HEK293 (cell line): ENCODE results near the gene SLC9A9.

ENCODE experiments used
- CTCF ChIP-seq: fragments of 450-650 bp; formaldehyde crosslinking; IDR thresholded peaks from 2 replicates; pipeline ENCODE4 v1.5.1; 2016; ENCODE audit warnings: missing biosample characterization, missing genetic modification characterization
- PRDM2 ChIP-seq: fragments of 450-650 bp; formaldehyde crosslinking; IDR thresholded peaks from 2 replicates; pipeline ENCODE4 v1.5.1; 2016; ENCODE audit warnings: missing biosample characterization, missing genetic modification characterization, borderline replicate concordance
- ZNF211 ChIP-seq: fragments of 450-650 bp; formaldehyde crosslinking; IDR thresholded peaks from 2 replicates; pipeline ENCODE4 v1.5.1; 2016; ENCODE audit warnings: low read depth, missing biosample characterization, missing genetic modification characterization
- ZNF223 ChIP-seq: fragments of 450-650 bp; formaldehyde crosslinking; IDR thresholded peaks from 2 replicates; pipeline ENCODE4 v1.5.1; 2016; ENCODE audit warnings: missing biosample characterization, missing genetic modification characterization
- ZNF274 ChIP-seq, 2 experiments: fragments of 200-500 bp in 1 of 2; fragments of 450-650 bp in 1 of 2; sonication (Bioruptor generic) in 1 of 2; formaldehyde crosslinking in 1 of 2; IDR thresholded peaks; 2 replicates each; pipeline versions ENCODE4 v1.5.1 to v1.6.1; 2014 to 2016; ENCODE audit warnings: borderline replicate concordance in 1 of 2, inconsistent platforms in 1 of 2, low read length in 1 of 2, missing biosample characterization in 1 of 2, missing genetic modification characterization in 1 of 2
- ZNF354C ChIP-seq: fragments of 450-650 bp; formaldehyde crosslinking; IDR thresholded peaks from 2 replicates; pipeline ENCODE4 v1.5.1; 2016; ENCODE audit warnings: missing biosample characterization, missing genetic modification characterization, low read depth, borderline replicate concordance
- ZNF510 ChIP-seq: fragments of 450-650 bp; formaldehyde crosslinking; IDR thresholded peaks from 2 replicates; pipeline ENCODE4 v1.5.1; 2018; ENCODE audit warnings: mild to moderate bottlenecking, missing genetic modification characterization, missing biosample characterization; ENCODE audit not compliant: insufficient replicate concordance
- ZXDB ChIP-seq: fragments of 450-650 bp; formaldehyde crosslinking; IDR thresholded peaks from 2 replicates; pipeline ENCODE4 v1.5.1; 2016; ENCODE audit warnings: missing biosample characterization, missing genetic modification characterization
- TF ChIP-seq, protein P1 (sequence below): fragments of 450-650 bp; formaldehyde crosslinking; IDR thresholded peaks from 2 replicates; pipeline ENCODE4 v1.5.1; 2017; ENCODE audit warnings: missing biosample characterization, missing genetic modification characterization

- no peak for TF ChIP-seq CTCF (tag by site-specific recombination)
- no peak for TF ChIP-seq ZNF510 (tag by site-specific recombination)
- TF ChIP-seq ZNF223 (tag by site-specific recombination), result no peak
- TF ChIP-seq ZNF354C (tag by site-specific recombination), result no peak
- no peak for TF ChIP-seq ZNF274 (IDR thresholded peaks at IDR 0.05; ENCODE audit: low read length)
- TF ChIP-seq ZNF274 (tag by site-specific recombination; IDR thresholded peaks at IDR 0.05; ENCODE audit: borderline replicate concordance), result no peak
- no peak for TF ChIP-seq ZXDB
- no peak for TF ChIP-seq PRDM2
- TF ChIP-seq, protein P1, sequence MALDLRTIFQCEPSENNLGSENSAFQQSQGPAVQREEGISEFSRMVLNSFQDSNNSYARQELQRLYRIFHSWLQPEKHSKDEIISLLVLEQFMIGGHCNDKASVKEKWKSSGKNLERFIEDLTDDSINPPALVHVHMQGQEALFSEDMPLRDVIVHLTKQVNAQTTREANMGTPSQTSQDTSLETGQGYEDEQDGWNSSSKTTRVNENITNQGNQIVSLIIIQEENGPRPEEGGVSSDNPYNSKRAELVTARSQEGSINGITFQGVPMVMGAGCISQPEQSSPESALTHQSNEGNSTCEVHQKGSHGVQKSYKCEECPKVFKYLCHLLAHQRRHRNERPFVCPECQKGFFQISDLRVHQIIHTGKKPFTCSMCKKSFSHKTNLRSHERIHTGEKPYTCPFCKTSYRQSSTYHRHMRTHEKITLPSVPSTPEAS (tag by site-specific recombination), result no peak
- no peak for TF ChIP-seq ZNF211 (tag by site-specific recombination)
These were observed 47.5 kb upstream of the SLC9A9 start for GRCh38 chr3:143895805-143896204.
